Uterine smooth muscle cell (primary cell): Measurements from ENCODE around the gene UMAD1. TPM values are rescaled to one million over a fixed set of nuclear protein-coding genes. Genes with fewer than 3 reads are reported as not detected.

Experiments used
- total RNA-seq: library from RNA; depleted of rRNA; stranded (reverse); fragments of >200 nt; gene quantifications from 2 replicates; pipeline ENCODE4 v1.2.3, GENCODE V29; 2014

The UMAD1 gene
- total RNA-seq, result 12.0 and 14.6 TPM in 2 replicates

GRCh38 chr7:7640221-7641128 lies at the start of gene UMAD1:
Gene UMAD1 (plus strand): TSS chr7:7640752. CDS start chr7:7673372, 32,620 bp downstream.

GRCh38 chr7:7718492-7718891 lies 77.9 kb downstream of the UMAD1 start, which contains the start of gene RPA3:
Gene RPA3 (minus strand): TSS chr7:7718607. CDS start chr7:7640418, 78,189 bp downstream.

Other genes with a start within 250 kb of the UMAD1 start
- 0.55 and 0.87 TPM in 2 replicates for gene COL28A1, start 104.9 kb upstream of the UMAD1 start, total RNA-seq
- 75.1 and 82.3 TPM in 2 replicates for gene MIOS, start 73.9 kb upstream of the UMAD1 start, total RNA-seq
- gene RPA3, start 77.9 kb downstream of the UMAD1 start, total RNA-seq, result 40.2 and 66.8 TPM in 2 replicates